GM20000 (cell line): ENCODE data around the gene USB1.

Source experiments
- DNase-seq: peaks from one replicate; pipeline ENCODE4 v3.0.0; 2012; ENCODE audit warnings: low spot score
- CTCF ChIP-seq: IDR thresholded peaks from 2 replicates; pipeline ENCODE4 v1.5.1; 2012; ENCODE audit warnings: mild to moderate bottlenecking, control low read depth; ENCODE audit errors: extremely low read depth, missing control alignments

Gene USB1, protein sequence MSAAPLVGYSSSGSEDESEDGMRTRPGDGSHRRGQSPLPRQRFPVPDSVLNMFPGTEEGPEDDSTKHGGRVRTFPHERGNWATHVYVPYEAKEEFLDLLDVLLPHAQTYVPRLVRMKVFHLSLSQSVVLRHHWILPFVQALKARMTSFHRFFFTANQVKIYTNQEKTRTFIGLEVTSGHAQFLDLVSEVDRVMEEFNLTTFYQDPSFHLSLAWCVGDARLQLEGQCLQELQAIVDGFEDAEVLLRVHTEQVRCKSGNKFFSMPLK

GRCh38 chr16:58000706-58001676 is at the start of gene USB1:
Gene USB1 (plus strand): TSS chr16:58001407. CDS start chr16:58001484, 77 bp downstream.
- peak; percentile 98 for DNase-seq

DNA sequence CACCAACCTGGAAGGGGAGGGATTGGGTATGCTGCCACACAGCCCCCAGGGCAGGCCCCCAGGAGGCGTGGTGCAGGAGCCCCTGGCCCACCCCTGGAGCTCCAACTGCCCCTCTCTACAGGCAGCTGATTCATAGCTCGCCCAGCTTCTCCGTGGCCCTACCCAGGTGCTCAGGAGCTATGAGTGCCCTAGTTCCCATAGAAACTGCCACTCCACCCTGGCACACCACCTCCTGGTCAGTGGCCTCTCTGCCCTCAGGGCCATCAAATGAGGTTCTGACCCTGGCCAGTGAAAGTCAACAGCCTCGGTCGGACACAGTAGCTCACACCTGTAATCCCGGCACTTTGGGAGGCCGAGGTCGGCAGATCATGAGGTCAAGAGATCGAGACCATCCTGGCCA is 48.3 kb upstream of the USB1 start:
- no peak for TF ChIP-seq CTCF
- DNase-seq, result no peak

More at GRCh38 chr16:58000706-58001676, at the start of gene USB1:
- peak; percentile 54 for TF ChIP-seq CTCF

GRCh38 chr16:57953857-57954256 is 47.4 kb upstream of the USB1 start:
- no peak for TF ChIP-seq CTCF
- DNase-seq, result no peak

DNA sequence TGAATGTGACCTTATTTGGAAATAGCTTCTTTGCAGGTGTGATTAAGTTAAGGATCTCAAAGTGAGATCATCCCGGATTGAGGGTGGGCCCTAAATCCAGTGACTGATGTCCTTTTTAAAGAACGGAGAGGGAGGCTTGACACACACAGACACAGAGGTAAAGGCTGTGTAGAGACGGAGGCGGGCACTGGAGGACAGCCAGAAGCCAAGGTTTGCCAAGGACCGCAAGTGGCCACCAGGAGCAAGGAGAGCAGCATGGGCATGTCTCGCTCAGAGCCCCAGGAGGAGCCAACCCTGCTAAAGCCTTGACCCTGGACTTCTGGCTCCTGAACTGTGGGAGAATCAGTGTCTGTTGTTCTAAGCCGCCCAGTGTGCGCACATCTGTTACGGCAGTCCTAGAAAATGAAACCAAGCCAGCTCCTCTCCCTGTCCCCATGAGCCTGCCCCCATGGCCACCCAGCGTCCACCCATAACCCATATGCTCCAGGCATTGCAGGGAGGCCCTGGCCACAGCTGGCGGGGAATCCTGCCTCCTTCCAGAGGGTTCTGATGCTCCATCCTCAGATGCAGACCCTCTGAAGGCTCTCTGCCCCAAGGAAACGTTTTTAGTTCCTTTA is 45.5 kb upstream of the USB1 start:
- TF ChIP-seq CTCF, result no peak
- no peak for DNase-seq

GRCh38 chr16:57956270-57956808 is 44.9 kb upstream of the USB1 start:
- DNase-seq, result no peak
- TF ChIP-seq CTCF, result no peak

DNA sequence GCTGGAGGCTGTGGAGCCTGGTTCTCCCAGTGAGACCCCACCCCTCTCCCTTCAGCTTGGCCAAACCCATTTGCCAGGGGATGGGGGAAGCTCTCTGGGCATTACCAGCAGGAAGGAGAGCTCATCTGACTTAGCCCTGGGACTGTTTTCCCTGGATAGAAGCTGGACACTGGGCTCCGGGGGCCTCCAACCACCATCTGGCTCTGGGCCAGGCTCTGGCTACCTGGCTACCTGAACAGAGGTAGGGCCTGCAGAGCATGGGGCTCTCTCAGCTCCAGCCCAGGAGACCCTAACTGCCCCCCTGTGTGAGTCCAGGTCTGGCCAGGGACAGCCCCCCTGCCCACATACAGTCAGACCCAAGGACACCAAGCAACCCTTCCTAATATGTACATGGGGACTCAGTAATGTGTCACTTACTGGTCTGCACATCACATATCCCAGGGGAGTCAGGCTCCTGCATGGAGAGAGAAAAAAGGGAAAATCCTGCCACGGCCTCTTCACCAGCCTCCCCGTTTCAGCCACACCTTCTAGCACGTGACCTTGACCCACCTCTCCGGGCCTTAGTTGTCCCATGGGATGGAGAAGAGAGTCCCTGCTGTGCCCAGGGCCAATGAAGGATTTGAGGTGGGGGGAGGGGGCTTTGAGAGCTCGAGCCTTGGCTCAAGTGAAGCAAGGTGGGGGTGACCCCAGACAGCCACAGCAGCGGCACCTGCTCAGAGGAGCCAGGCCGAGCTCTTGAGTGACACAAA is 44.1 kb upstream of the USB1 start:
- DNase-seq, result no peak
- no peak for TF ChIP-seq CTCF
